Transverse colon (tissue), 3 donors: ENCODE data around the gene KCTD21.
"Not testable (repeated sequence)": the region's sequence is repeated elsewhere in the genome, so short reads cannot be mapped to it uniquely, and the experiment has no call there.

ENCODE experiments used
- CTCF ChIP-seq, 5 experiments: fragments of 200-600 bp in 3 of 5; fragments of 450-650 bp in 2 of 5; sonication (generic) in 3 of 5; IDR thresholded peaks; 1 replicate in 2 of 5; 2 replicates in 3 of 5; pipeline ENCODE4 v1.5.1; 2016 to 2017; ENCODE audit warnings: antibody characterized with exemption in 5 of 5, inconsistent platforms in 3 of 5, mild to moderate bottlenecking in 2 of 5, moderate library complexity in 1 of 5
- EP300 ChIP-seq: sonication (generic); formaldehyde crosslinking; IDR thresholded peaks from one replicate; pipeline ENCODE4 v1.6.1; 2017; ENCODE audit warnings: antibody characterized with exemption, low read depth
- POLR2A ChIP-seq: fragments of 450-650 bp; IDR thresholded peaks from one replicate; pipeline ENCODE4 v1.6.1; 2016; ENCODE audit warnings: antibody characterized with exemption, mild to moderate bottlenecking, moderate library complexity

GRCh38 chr11:78222726-78223125 is 34.3 kb upstream of the KCTD21 start:
- not testable (repeated sequence) for TF ChIP-seq CTCF (IDR thresholded peaks at IDR 0.05); EP300; POLR2A
